ENCODE measurements around the gene PDE6D.
"Not testable (repeated sequence)": the region's sequence is repeated elsewhere in the genome, so short reads cannot be mapped to it uniquely, and the experiment has no call there.

PDE6D gene

GRCh38 chr2:231751042-231751815 is 29.9 kb downstream of the PDE6D start:
- Histone ChIP-seq H3K27ac (ENCODE audit: insufficient read depth in 1 of 2, low read depth in 1 of 2, low read length in 2 of 2, poor library complexity in 1 of 2, severe bottlenecking in 2 of 2) (no peak overlapping the region), H3K9me3 (ENCODE audit: control extremely low read depth in 1 of 5, control insufficient read depth in 4 of 5, insufficient read depth in 2 of 5, low read depth in 1 of 5, low read length in 4 of 5) (no peaks in the 10 kb centered on the region), H3K4me1 (ENCODE audit: control extremely low read depth in 1 of 4, control insufficient read depth in 4 of 4, insufficient read depth in 4 of 4, low read length in 3 of 4) (no peaks in the 10 kb centered on the region), H3K27me3 (replicated peaks in 2 of 5; ENCODE audit: control insufficient read depth in 4 of 5, insufficient read depth in 5 of 5, low read length in 4 of 5) (no peaks in the 10 kb centered on the region), H3K36me3 (ENCODE audit: control insufficient read depth in 4 of 4, insufficient read depth in 4 of 4, low read length in 3 of 4) (no peaks in the 10 kb centered on the region), H3K4me3 (ENCODE audit: control insufficient read depth in 1 of 7, extremely low read depth in 1 of 7, insufficient read depth in 4 of 7, low read depth in 2 of 7, low read length in 6 of 7) (no peak overlapping the region)
- POLR2A ChIA-PET, result no interaction called here
- no peak for DNase-seq
- WGBS (ENCODE audit: insufficient coverage), result no CpG with 5 or more reads among the region's 4 CpGs
- CTCF ChIA-PET, result no interaction called here

DNA sequence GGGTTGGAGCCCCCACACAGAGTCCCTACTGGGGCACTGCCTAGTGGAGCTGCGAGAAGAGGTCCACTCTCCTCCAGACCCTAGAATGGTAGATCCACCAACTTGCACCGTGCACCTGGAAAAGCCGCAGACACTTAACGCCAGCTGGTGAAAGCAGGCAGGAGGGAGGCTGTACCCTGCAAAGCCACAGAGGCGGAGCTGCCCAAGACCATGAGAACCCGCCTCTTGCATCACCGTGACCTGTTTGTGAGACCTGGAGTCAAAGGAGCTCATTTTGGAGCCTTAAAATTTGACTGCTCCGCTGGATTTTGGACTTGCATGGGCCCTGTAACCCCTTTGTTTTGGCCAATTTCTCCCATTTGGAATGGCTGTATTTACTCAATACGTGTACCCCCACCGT is 32.1 kb downstream of the PDE6D start:
- H3K27me3 ChIP-seq (replicated peaks in 2 of 5; ENCODE audit: control insufficient read depth in 4 of 5, insufficient read depth in 5 of 5, low read length in 4 of 5); DNase-seq; H3K9me3 ChIP-seq (ENCODE audit: control extremely low read depth in 1 of 5, control insufficient read depth in 4 of 5, insufficient read depth in 2 of 5, low read depth in 1 of 5, low read length in 4 of 5); H3K4me1 ChIP-seq (ENCODE audit: control extremely low read depth in 1 of 4, control insufficient read depth in 4 of 4, insufficient read depth in 4 of 4, low read length in 3 of 4); H3K36me3 ChIP-seq (ENCODE audit: control insufficient read depth in 4 of 4, insufficient read depth in 4 of 4, low read length in 3 of 4); H3K4me3 ChIP-seq (ENCODE audit: control insufficient read depth in 1 of 7, extremely low read depth in 1 of 7, insufficient read depth in 4 of 7, low read depth in 2 of 7, low read length in 6 of 7); POLR2A ChIA-PET; H3K27ac ChIP-seq (ENCODE audit: insufficient read depth in 1 of 2, low read depth in 1 of 2, low read length in 2 of 2, poor library complexity in 1 of 2, severe bottlenecking in 2 of 2): not testable (repeated sequence)
- CTCF ChIA-PET, result interaction anchor here (0.9 to 1.4 kb wide), 2 partner anchors 11 to 13 kb away, joined by 3 to 5 read pairs; no protein-coding TSS in a partner anchor
- 97% methylated on average over 10 of the region's 10 CpGs for WGBS (ENCODE audit: insufficient coverage)

GRCh38 chr2:231748153-231748896 is 32.8 kb downstream of the PDE6D start:
- H3K27ac ChIP-seq (ENCODE audit: insufficient read depth in 1 of 2, low read depth in 1 of 2, low read length in 2 of 2, poor library complexity in 1 of 2, severe bottlenecking in 2 of 2); H3K27me3 ChIP-seq (replicated peaks in 2 of 5; ENCODE audit: control insufficient read depth in 4 of 5, insufficient read depth in 5 of 5, low read length in 4 of 5); H3K4me1 ChIP-seq (ENCODE audit: control extremely low read depth in 1 of 4, control insufficient read depth in 4 of 4, insufficient read depth in 4 of 4, low read length in 3 of 4); H3K4me3 ChIP-seq (ENCODE audit: control insufficient read depth in 1 of 7, extremely low read depth in 1 of 7, insufficient read depth in 4 of 7, low read depth in 2 of 7, low read length in 6 of 7); H3K36me3 ChIP-seq (ENCODE audit: control insufficient read depth in 4 of 4, insufficient read depth in 4 of 4, low read length in 3 of 4); H3K9me3 ChIP-seq (ENCODE audit: control extremely low read depth in 1 of 5, control insufficient read depth in 4 of 5, insufficient read depth in 2 of 5, low read depth in 1 of 5, low read length in 4 of 5); POLR2A ChIA-PET; DNase-seq: not testable (repeated sequence)
- 83% methylated on average over 6 of the region's 6 CpGs for WGBS (ENCODE audit: insufficient coverage)
- CTCF ChIA-PET, result interaction anchor here (1.4 kb wide), 1 partner anchor 12 kb away, joined by 5 read pairs; no protein-coding TSS in a partner anchor

DNA sequence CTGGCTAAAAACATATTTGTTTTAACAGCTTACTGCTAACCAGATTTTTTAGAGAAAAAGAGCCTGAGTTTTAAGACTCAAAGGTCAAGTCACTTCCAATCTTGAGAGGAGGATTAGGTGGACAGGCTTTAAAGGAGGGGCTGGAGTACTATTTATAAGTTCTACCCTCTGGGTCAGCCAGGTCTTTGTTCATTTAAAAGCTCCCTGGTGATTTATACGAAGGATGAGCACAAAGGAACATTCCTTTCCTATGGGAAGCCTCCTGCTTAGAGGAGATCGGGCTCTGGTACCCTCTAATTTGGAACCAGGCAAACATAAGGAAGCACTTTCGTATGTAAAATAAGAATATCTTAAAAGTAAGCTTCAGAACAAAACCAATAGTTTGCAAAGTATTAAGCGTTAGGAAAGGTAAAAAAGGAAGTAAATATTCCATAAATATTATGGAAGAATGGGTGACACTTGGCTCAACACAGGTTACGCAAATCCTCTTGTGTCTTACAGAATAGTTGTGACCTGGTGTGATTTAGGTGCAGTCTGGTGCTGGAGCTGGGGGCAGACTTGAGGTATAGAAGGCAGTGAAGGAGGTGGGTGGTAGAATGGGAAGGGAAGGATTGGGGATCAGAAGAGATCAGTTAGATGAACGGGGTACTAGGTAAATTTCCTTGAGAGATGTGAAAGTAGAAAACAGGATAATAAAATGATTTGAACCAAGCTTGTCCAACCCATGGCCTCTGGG is 35.6 kb downstream of the PDE6D start:
- DNase-seq, result no peak
- Histone ChIP-seq H3K4me3 (ENCODE audit: control insufficient read depth in 1 of 7, extremely low read depth in 1 of 7, insufficient read depth in 4 of 7, low read depth in 2 of 7, low read length in 6 of 7) (no peak overlapping the region), H3K4me1 (ENCODE audit: control extremely low read depth in 1 of 4, control insufficient read depth in 4 of 4, insufficient read depth in 4 of 4, low read length in 3 of 4) (no peaks in the 10 kb centered on the region), H3K27me3 (replicated peaks in 2 of 5; ENCODE audit: control insufficient read depth in 4 of 5, insufficient read depth in 5 of 5, low read length in 4 of 5) (no peaks in the 10 kb centered on the region), H3K36me3 (ENCODE audit: control insufficient read depth in 4 of 4, insufficient read depth in 4 of 4, low read length in 3 of 4) (no peaks in the 10 kb centered on the region), H3K9me3 (ENCODE audit: control extremely low read depth in 1 of 5, control insufficient read depth in 4 of 5, insufficient read depth in 2 of 5, low read depth in 1 of 5, low read length in 4 of 5) (no peaks in the 10 kb centered on the region), H3K27ac (ENCODE audit: insufficient read depth in 1 of 2, low read depth in 1 of 2, low read length in 2 of 2, poor library complexity in 1 of 2, severe bottlenecking in 2 of 2) (no peak overlapping the region)
- ChIA-PET POLR2A (interaction anchor here (0.5 kb wide), 1 partner anchor 14 kb away, joined by 3 read pairs; no protein-coding TSS in a partner anchor), CTCF (interaction anchor here (1.0 to 2.0 kb wide), 2 partner anchors 10 to 31 kb away, joined by 3 to 5 read pairs; no protein-coding TSS in a partner anchor)
- WGBS (ENCODE audit: insufficient coverage), result 97% methylated on average over 5 of the region's 6 CpGs

GRCh38 chr2:231743376-231744116 is 37.5 kb downstream of the PDE6D start:
- 97% methylated on average over 5 of the region's 9 CpGs for WGBS (ENCODE audit: insufficient coverage)
- peaks cover 0 to 3% (median 0%) of the 10 kb centered on the region in 4 experiments for H3K36me3 ChIP-seq (ENCODE audit: control insufficient read depth in 4 of 4, insufficient read depth in 4 of 4, low read length in 3 of 4)
- DNase-seq, result no peak
- no peaks in the 10 kb centered on the region for H3K4me1 ChIP-seq (ENCODE audit: control extremely low read depth in 1 of 4, control insufficient read depth in 4 of 4, insufficient read depth in 4 of 4, low read length in 3 of 4)
- H3K4me3 ChIP-seq (ENCODE audit: control insufficient read depth in 1 of 7, extremely low read depth in 1 of 7, insufficient read depth in 4 of 7, low read depth in 2 of 7, low read length in 6 of 7), result no peak overlapping the region
- no peaks in the 10 kb centered on the region for H3K27me3 ChIP-seq (replicated peaks in 2 of 5; ENCODE audit: control insufficient read depth in 4 of 5, insufficient read depth in 5 of 5, low read length in 4 of 5)
- no peak overlapping the region for H3K27ac ChIP-seq (ENCODE audit: insufficient read depth in 1 of 2, low read depth in 1 of 2, low read length in 2 of 2, poor library complexity in 1 of 2, severe bottlenecking in 2 of 2)
- H3K9me3 ChIP-seq (ENCODE audit: control extremely low read depth in 1 of 5, control insufficient read depth in 4 of 5, insufficient read depth in 2 of 5, low read depth in 1 of 5, low read length in 4 of 5), result no peaks in the 10 kb centered on the region
- ChIA-PET POLR2A (no interaction called here), CTCF (interaction anchor here (1.0 to 1.6 kb wide), 3 partner anchors 14 to 133 kb away, joined by 4 read pairs; no protein-coding TSS in a partner anchor)

GRCh38 chr2:231737761-231738160 is 43.3 kb downstream of the PDE6D start:
- no peak for DNase-seq
- ChIA-PET POLR2A (no interaction called here), CTCF (no interaction called here)
- no peak overlapping the region for H3K27ac ChIP-seq (ENCODE audit: insufficient read depth in 1 of 2, low read depth in 1 of 2, low read length in 2 of 2, poor library complexity in 1 of 2, severe bottlenecking in 2 of 2)
- WGBS (ENCODE audit: insufficient coverage), result 100% methylated on average over 5 of the region's 7 CpGs
- no peak overlapping the region for H3K4me3 ChIP-seq (ENCODE audit: control insufficient read depth in 1 of 7, extremely low read depth in 1 of 7, insufficient read depth in 4 of 7, low read depth in 2 of 7, low read length in 6 of 7)
- peaks cover 10 to 23% (median 22%) of the 10 kb centered on the region in 4 experiments for H3K36me3 ChIP-seq (ENCODE audit: control insufficient read depth in 4 of 4, insufficient read depth in 4 of 4, low read length in 3 of 4)
- no peaks in the 10 kb centered on the region for H3K9me3 ChIP-seq (ENCODE audit: control extremely low read depth in 1 of 5, control insufficient read depth in 4 of 5, insufficient read depth in 2 of 5, low read depth in 1 of 5, low read length in 4 of 5)
- no peaks in the 10 kb centered on the region for H3K4me1 ChIP-seq (ENCODE audit: control extremely low read depth in 1 of 4, control insufficient read depth in 4 of 4, insufficient read depth in 4 of 4, low read length in 3 of 4)
- no peaks in the 10 kb centered on the region for H3K27me3 ChIP-seq (replicated peaks in 2 of 5; ENCODE audit: control insufficient read depth in 4 of 5, insufficient read depth in 5 of 5, low read length in 4 of 5)
